Lung (tissue), 12 donors: ENCODE measurements around the gene RFPL3. TPM values are rescaled to one million over a fixed set of nuclear protein-coding genes. Genes with fewer than 3 reads are reported as not detected.

Experiments used
- ATAC-seq: fragments of 200-7000 bp; cut with Tn5 transposase; one replicate; pipeline ENCODE4 v1.9.1; 2020; ENCODE audit warnings: moderate number of reproducible peaks; ENCODE audit not compliant: insufficient read depth, low FRiP score
- DNase-seq, 3 donors: peaks; one replicate each; pipeline ENCODE4 v3.0.0-alpha.2; 2013 to 2017
- H3K27ac ChIP-seq, 2 donors: one replicate each; pipeline ENCODE4 v1.5.1; 2013; ENCODE audit warnings: mild to moderate bottlenecking in 2 of 2, moderate library complexity in 2 of 2, control low read depth in 1 of 2, inconsistent platforms in 1 of 2, low read depth in 1 of 2, low read length in 1 of 2
- H3K27me3 ChIP-seq, 3 donors: one replicate each; pipeline ENCODE4 v1.5.1; 2013; ENCODE audit warnings: low read length in 2 of 3; ENCODE audit not compliant: control insufficient read depth in 3 of 3, insufficient read depth in 3 of 3
- H3K36me3 ChIP-seq, 4 donors: one replicate each; pipeline ENCODE4 v1.5.1; 2013; ENCODE audit warnings: low read length in 4 of 4, mild to moderate bottlenecking in 1 of 4, moderate library complexity in 1 of 4; ENCODE audit not compliant: control insufficient read depth in 4 of 4, insufficient read depth in 4 of 4
- H3K4me1 ChIP-seq, 5 donors: one replicate each; pipeline ENCODE4 v1.5.1; 2013; ENCODE audit warnings: low read length in 5 of 5, mild to moderate bottlenecking in 2 of 5, moderate library complexity in 1 of 5; ENCODE audit not compliant: control insufficient read depth in 5 of 5, insufficient read depth in 5 of 5
- H3K4me3 ChIP-seq: one replicate; pipeline ENCODE4 v1.5.1; 2013; ENCODE audit warnings: mild to moderate bottlenecking, control low read depth, moderate library complexity
- H3K9ac ChIP-seq, 2 donors: one replicate each; pipeline ENCODE4 v1.5.1; 2013; ENCODE audit warnings: low read length in 2 of 2, control low read depth in 1 of 2; ENCODE audit not compliant: insufficient read depth in 1 of 2
- H3K9me3 ChIP-seq, 4 donors: one replicate each; pipeline ENCODE4 v1.5.1; 2013; ENCODE audit warnings: low read length in 3 of 4, mild to moderate bottlenecking in 1 of 4, moderate library complexity in 1 of 4; ENCODE audit not compliant: control insufficient read depth in 4 of 4, insufficient read depth in 3 of 4
- WGBS, 2 donors: extraction: QIAGEN DNeasy Blood & Tissue Kit; methylation state at CpG; one replicate each; pipeline ENCODE4 v1.1.7; 2013; 5-methylcytosine and 5-hydroxymethylcytosine counted together
- polyA plus RNA-seq, 2 donors: library from polyadenylated mRNA; stranded (reverse); fragments of 200-250 nt; gene quantifications; one replicate each; pipeline ENCODE4 v1.2.1, GENCODE V29; 2013
- total RNA-seq, 2 donors: library from RNA; depleted of rRNA in 1 of 2; stranded (reverse); fragments of >200 nt in 1 of 2; gene quantifications; one replicate each; pipeline ENCODE4 v1.2.1, GENCODE V29; 2014 to 2021
- TF ChIP-seq, protein P1 (sequence below): IDR thresholded peaks from 2 replicates; pipeline ENCODE4 v1.5.1; 2012; ENCODE audit warnings: mild to moderate bottlenecking; ENCODE audit errors: control extremely low read depth, extremely low read depth
- donor health status: control.
- donor health status: control.
- donor health status: Bipolar disorder and iron deficiency.
- donor health status: healthy.
- donor health status: DM: yes; HTN: yes; CAD: no.

RFPL3 gene
- total and polyA plus RNA-seq, 4 donors = not detected

DNA sequence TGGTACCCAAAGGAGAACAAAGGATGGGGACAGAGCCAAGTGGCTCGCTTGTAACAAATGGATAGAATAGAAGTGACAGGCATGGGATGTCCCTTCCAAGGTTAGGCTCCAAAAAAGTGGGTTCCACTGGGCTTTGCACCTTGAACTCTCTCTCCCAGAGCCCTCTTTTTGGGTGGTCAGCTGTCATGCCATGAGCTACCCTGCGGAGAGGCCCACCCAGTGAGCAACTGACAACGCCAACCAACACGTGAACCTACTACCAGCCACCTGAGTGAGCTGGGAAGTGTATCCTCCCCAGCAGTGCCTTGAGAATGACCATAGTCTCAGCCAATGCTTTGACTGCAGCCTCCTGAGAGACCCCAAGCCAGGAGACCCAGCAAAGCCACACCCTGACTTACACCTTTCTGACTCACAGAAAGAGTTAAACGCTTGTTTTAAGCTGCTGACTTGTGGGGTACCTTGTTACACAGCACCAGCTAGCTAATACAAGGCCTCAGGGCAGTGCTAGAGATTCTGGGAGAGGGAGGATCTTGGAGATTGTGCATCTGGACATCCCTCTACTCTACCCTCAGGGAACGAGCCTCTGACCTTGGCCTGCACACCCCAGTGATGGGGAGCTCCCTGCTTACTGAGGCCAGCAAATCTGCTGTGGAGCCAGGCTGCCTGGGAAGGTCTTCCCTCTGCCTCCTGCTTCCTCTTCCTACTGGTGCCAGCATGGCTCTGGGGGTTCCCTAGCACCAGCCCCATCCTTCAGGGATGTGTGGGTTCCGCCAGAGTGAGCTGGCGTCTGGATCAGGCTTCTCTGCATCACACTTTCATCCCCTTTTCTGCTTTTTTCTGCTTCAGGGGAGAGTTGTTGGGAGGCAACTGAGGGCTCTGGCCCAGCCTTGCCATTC is 29.1 kb upstream of the RFPL3 start:
- Histone ChIP-seq H3K27ac (no peak overlapping the region), H3K9ac (no peak overlapping the region), H3K9me3 (peaks cover 0 to 3% (median 0%) of the 10 kb centered on the region in 4 donors), H3K4me3 (no peak overlapping the region), H3K27me3 (no peaks in the 10 kb centered on the region), H3K4me1 (peaks cover 0 to 3% (median 0%) of the 10 kb centered on the region in 5 donors), H3K36me3 (no peaks in the 10 kb centered on the region)
- no peak for ATAC-seq
- 93% methylated on average over 8 of the region's 8 CpGs for WGBS, 2 donors
- TF ChIP-seq, protein P1, sequence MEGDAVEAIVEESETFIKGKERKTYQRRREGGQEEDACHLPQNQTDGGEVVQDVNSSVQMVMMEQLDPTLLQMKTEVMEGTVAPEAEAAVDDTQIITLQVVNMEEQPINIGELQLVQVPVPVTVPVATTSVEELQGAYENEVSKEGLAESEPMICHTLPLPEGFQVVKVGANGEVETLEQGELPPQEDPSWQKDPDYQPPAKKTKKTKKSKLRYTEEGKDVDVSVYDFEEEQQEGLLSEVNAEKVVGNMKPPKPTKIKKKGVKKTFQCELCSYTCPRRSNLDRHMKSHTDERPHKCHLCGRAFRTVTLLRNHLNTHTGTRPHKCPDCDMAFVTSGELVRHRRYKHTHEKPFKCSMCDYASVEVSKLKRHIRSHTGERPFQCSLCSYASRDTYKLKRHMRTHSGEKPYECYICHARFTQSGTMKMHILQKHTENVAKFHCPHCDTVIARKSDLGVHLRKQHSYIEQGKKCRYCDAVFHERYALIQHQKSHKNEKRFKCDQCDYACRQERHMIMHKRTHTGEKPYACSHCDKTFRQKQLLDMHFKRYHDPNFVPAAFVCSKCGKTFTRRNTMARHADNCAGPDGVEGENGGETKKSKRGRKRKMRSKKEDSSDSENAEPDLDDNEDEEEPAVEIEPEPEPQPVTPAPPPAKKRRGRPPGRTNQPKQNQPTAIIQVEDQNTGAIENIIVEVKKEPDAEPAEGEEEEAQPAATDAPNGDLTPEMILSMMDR = no peak
- no peak for DNase-seq

GRCh38 chr22:32329202-32329645 is 28.4 kb upstream of the RFPL3 start:
- H3K27ac ChIP-seq = no peak overlapping the region
- H3K4me1 ChIP-seq = peaks cover 0 to 6% (median 0%) of the 10 kb centered on the region in 5 donors
- no peak for ATAC-seq
- H3K9me3 ChIP-seq = peaks cover 0 to 3% (median 0%) of the 10 kb centered on the region in 4 donors
- no peak for DNase-seq
- no peaks in the 10 kb centered on the region for H3K27me3 ChIP-seq
- H3K4me3 ChIP-seq = no peak overlapping the region
- TF ChIP-seq, protein P1 = no peak
- WGBS, 2 donors = 90 to 91% methylated on average over 8 of the region's 8 CpGs
- no peak overlapping the region for H3K9ac ChIP-seq
- no peaks in the 10 kb centered on the region for H3K36me3 ChIP-seq

GRCh38 chr22:32331236-32331917 is 26.3 kb upstream of the RFPL3 start:
- H3K9ac ChIP-seq = no peak overlapping the region
- ATAC-seq (no peak), DNase-seq (peak in 1 of 3 donors; percentile 18)
- H3K36me3 ChIP-seq = no peaks in the 10 kb centered on the region
- H3K9me3 ChIP-seq = peaks cover 0 to 3% (median 0%) of the 10 kb centered on the region in 4 donors
- no peaks in the 10 kb centered on the region for H3K27me3 ChIP-seq
- H3K4me1 ChIP-seq = peaks cover 0 to 6% (median 0%) of the 10 kb centered on the region in 5 donors
- H3K27ac ChIP-seq = peak overlapping the region in 1 of 2 donors; percentile 63
- TF ChIP-seq, protein P1 = no peak
- no peak overlapping the region for H3K4me3 ChIP-seq
- WGBS, 2 donors = 64 to 79% methylated on average over 28 of the region's 28 CpGs
